Liver (tissue), 3 donors: Measurements from ENCODE around the gene GRK5.

Source experiments
- FOXA1 ChIP-seq: IDR thresholded peaks from 2 replicates; pipeline ENCODE4 v1.6.1; 2016; ENCODE audit warnings: antibody characterized with exemption
- GABPA ChIP-seq, 2 donors: IDR thresholded peaks in 1 of 2; conservative IDR thresholded peaks in 1 of 2; 2 replicates each; pipeline ENCODE4 v1.6.1; 2016; ENCODE audit warnings: antibody characterized with exemption in 2 of 2, mild to moderate bottlenecking in 1 of 2, moderate library complexity in 1 of 2
- JUND ChIP-seq, 2 donors: IDR thresholded peaks; 2 replicates each; pipeline ENCODE4 v1.6.1; 2016; ENCODE audit warnings: antibody characterized with exemption in 2 of 2
- NR2F2 ChIP-seq: IDR thresholded peaks from 2 replicates; pipeline ENCODE4 v1.6.1; 2016; ENCODE audit warnings: antibody characterized with exemption
- RAD21 ChIP-seq, 2 donors: IDR thresholded peaks; 2 replicates each; pipeline ENCODE4 v1.6.1; 2016; ENCODE audit warnings: antibody characterized with exemption in 2 of 2, mild to moderate bottlenecking in 2 of 2
- SP1 ChIP-seq: IDR thresholded peaks from 2 replicates; pipeline ENCODE4 v1.6.1; 2018; ENCODE audit warnings: antibody characterized with exemption, mild to moderate bottlenecking
- TAF1 ChIP-seq: conservative IDR thresholded peaks from 2 replicates; pipeline ENCODE4 v1.6.1; 2016; ENCODE audit warnings: antibody characterized with exemption, mild to moderate bottlenecking
- YY1 ChIP-seq: IDR thresholded peaks from 2 replicates; pipeline ENCODE4 v1.6.1; 2016; ENCODE audit warnings: antibody characterized with exemption, mild to moderate bottlenecking
- TF ChIP-seq, protein P1 (sequence below): IDR thresholded peaks from 2 replicates; pipeline ENCODE4 v1.6.1; 2016; ENCODE audit warnings: antibody characterized with exemption
- TF ChIP-seq, protein P2 (sequence below): fragments of 150-350 bp; IDR thresholded peaks from 2 replicates; pipeline ENCODE4 v1.5.1; 2017; ENCODE audit warnings: improper control_type of control experiment, low read depth, low read length; ENCODE audit not compliant: missing input control
- TF ChIP-seq, protein P3 (sequence below): IDR thresholded peaks from 2 replicates; pipeline ENCODE4 v1.6.1; 2016; ENCODE audit warnings: antibody characterized with exemption
- TF ChIP-seq, protein P4 (sequence below): IDR thresholded peaks from 2 replicates; pipeline ENCODE4 v1.6.1; 2016; ENCODE audit warnings: antibody characterized with exemption, mild to moderate bottlenecking
- TF ChIP-seq, protein P5 (sequence below): IDR thresholded peaks from 2 replicates; pipeline ENCODE4 v1.6.1; 2016; ENCODE audit warnings: antibody characterized with exemption
- donor health status: healthy.
- donor health status: healthy.

DNA sequence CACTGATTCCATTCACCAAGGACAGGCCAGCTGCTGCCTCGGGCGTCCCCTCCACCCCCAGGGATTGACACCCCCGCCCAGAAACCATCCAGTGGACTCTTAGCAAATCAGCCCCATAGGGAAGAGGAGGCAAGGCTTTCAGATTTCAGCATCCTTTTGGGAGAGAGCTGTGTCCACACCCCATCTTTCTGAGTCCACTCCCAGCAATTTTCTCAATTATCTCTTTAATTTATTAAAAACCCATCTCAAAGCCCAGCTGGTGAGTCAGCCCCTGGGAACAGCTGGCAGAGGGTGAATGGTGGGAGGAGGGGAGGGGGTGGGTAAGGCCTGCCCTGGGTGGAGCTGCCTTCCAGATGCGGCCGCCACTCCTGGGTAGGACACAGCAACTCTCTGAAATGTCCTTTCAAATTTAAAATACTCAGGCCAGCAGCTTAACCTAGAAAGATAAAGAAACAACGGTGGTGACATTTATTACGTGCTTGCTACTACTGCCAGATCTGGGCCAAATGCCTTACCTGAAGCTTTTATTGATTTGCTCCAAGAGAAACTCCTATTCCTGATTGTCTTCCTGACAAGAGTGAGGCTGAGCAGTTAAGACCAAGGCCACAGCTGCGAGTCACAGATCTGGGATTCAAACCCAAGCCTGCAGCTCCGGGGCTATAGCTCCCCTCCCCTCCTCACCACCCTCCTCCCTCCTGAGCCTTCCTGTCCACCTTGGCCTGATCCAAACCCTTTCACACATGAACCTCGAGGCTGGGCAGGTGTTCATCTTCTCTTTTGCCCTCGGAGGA, 214.7 kb downstream of the GRK5 start:
- TF ChIP-seq SP1 (no peak), YY1 (no peak), FOXA1 (no peak), RAD21 (IDR thresholded peaks at IDR 0.05) (no peak), NR2F2 (no peak), JUND (IDR thresholded peaks at IDR 0.05) (no peak), GABPA (IDR thresholded peaks at IDR 0.05 in 1 of 2, conservative IDR thresholded peaks at IDR 0.05 in 1 of 2) (no peak), TAF1 (no peak)
- TF ChIP-seq, protein P1, sequence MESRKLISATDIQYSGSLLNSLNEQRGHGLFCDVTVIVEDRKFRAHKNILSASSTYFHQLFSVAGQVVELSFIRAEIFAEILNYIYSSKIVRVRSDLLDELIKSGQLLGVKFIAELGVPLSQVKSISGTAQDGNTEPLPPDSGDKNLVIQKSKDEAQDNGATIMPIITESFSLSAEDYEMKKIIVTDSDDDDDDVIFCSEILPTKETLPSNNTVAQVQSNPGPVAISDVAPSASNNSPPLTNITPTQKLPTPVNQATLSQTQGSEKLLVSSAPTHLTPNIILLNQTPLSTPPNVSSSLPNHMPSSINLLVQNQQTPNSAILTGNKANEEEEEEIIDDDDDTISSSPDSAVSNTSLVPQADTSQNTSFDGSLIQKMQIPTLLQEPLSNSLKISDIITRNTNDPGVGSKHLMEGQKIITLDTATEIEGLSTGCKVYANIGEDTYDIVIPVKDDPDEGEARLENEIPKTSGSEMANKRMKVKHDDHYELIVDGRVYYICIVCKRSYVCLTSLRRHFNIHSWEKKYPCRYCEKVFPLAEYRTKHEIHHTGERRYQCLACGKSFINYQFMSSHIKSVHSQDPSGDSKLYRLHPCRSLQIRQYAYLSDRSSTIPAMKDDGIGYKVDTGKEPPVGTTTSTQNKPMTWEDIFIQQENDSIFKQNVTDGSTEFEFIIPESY = no peak
- TF ChIP-seq, protein P2, sequence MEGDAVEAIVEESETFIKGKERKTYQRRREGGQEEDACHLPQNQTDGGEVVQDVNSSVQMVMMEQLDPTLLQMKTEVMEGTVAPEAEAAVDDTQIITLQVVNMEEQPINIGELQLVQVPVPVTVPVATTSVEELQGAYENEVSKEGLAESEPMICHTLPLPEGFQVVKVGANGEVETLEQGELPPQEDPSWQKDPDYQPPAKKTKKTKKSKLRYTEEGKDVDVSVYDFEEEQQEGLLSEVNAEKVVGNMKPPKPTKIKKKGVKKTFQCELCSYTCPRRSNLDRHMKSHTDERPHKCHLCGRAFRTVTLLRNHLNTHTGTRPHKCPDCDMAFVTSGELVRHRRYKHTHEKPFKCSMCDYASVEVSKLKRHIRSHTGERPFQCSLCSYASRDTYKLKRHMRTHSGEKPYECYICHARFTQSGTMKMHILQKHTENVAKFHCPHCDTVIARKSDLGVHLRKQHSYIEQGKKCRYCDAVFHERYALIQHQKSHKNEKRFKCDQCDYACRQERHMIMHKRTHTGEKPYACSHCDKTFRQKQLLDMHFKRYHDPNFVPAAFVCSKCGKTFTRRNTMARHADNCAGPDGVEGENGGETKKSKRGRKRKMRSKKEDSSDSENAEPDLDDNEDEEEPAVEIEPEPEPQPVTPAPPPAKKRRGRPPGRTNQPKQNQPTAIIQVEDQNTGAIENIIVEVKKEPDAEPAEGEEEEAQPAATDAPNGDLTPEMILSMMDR = no peak
- TF ChIP-seq, protein P3, sequence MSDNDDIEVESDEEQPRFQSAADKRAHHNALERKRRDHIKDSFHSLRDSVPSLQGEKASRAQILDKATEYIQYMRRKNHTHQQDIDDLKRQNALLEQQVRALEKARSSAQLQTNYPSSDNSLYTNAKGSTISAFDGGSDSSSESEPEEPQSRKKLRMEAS = no peak
- TF ChIP-seq, protein P4, sequence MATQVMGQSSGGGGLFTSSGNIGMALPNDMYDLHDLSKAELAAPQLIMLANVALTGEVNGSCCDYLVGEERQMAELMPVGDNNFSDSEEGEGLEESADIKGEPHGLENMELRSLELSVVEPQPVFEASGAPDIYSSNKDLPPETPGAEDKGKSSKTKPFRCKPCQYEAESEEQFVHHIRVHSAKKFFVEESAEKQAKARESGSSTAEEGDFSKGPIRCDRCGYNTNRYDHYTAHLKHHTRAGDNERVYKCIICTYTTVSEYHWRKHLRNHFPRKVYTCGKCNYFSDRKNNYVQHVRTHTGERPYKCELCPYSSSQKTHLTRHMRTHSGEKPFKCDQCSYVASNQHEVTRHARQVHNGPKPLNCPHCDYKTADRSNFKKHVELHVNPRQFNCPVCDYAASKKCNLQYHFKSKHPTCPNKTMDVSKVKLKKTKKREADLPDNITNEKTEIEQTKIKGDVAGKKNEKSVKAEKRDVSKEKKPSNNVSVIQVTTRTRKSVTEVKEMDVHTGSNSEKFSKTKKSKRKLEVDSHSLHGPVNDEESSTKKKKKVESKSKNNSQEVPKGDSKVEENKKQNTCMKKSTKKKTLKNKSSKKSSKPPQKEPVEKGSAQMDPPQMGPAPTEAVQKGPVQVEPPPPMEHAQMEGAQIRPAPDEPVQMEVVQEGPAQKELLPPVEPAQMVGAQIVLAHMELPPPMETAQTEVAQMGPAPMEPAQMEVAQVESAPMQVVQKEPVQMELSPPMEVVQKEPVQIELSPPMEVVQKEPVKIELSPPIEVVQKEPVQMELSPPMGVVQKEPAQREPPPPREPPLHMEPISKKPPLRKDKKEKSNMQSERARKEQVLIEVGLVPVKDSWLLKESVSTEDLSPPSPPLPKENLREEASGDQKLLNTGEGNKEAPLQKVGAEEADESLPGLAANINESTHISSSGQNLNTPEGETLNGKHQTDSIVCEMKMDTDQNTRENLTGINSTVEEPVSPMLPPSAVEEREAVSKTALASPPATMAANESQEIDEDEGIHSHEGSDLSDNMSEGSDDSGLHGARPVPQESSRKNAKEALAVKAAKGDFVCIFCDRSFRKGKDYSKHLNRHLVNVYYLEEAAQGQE = no peak
- TF ChIP-seq, protein P5, sequence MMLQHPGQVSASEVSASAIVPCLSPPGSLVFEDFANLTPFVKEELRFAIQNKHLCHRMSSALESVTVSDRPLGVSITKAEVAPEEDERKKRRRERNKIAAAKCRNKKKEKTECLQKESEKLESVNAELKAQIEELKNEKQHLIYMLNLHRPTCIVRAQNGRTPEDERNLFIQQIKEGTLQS = no peak
